OCI-LY1 (cell line): ENCODE measurements around the gene ADCY9.

Experiments
- CTCF ChIP-seq: fragments of 200-600 bp; sonication (generic), shearing (Covaris generic); IDR thresholded peaks from 2 replicates; pipeline ENCODE4 v1.5.1; 2017; ENCODE audit warnings: mild to moderate bottlenecking, antibody characterized with exemption, low read length, moderate library complexity, mixed read lengths
- EZH2 ChIP-seq: fragments of 200-600 bp; sonication (generic), shearing (Covaris generic); IDR thresholded peaks from 2 replicates; pipeline ENCODE4 v1.8.0; 2017; ENCODE audit warnings: borderline replicate concordance, mixed run types, mild to moderate bottlenecking, antibody characterized with exemption, low read length, moderate library complexity, mixed read lengths

GRCh38 chr16:4105848-4106247 lies 10.4 kb downstream of the ADCY9 start:
- TF ChIP-seq CTCF (no peak), EZH2 (no peak)
